Astrocyte (in vitro differentiated cells and primary cell): ENCODE data around the gene ZNF609. TPM values are rescaled to one million over a fixed set of nuclear protein-coding genes. Genes with fewer than 3 reads are reported as not detected.

ENCODE experiments used
- DNase-seq: peaks from one replicate; pipeline ENCODE4 v3.0.0-alpha.2; 2010; ENCODE audit warnings: low read depth
- FAIRE-seq: peaks from 2 replicates; lab custom pipeline; 2011; peaks lifted over from hg19 to GRCh38; lab: Jason Lieb, UNC
- H2AFZ ChIP-seq: 2 replicates; pipeline ENCODE4 v1.6.0; 2012; ENCODE audit warnings: low read depth, low read length, inconsistent platforms
- H3K27ac ChIP-seq: 2 replicates; pipeline ENCODE4 v1.5.1; 2011; ENCODE audit warnings: low read depth, low read length, inconsistent platforms
- H3K27me3 ChIP-seq: 2 replicates; pipeline ENCODE4 v1.6.0; 2011; ENCODE audit warnings: low read length, inconsistent platforms; ENCODE audit not compliant: insufficient read depth
- H3K36me3 ChIP-seq: 2 replicates; pipeline ENCODE4 v1.5.1; 2011; ENCODE audit warnings: low read length, inconsistent platforms; ENCODE audit not compliant: insufficient read depth
- H3K4me1 ChIP-seq: 2 replicates; pipeline ENCODE4 v1.5.1; 2011; ENCODE audit warnings: low read length, inconsistent platforms; ENCODE audit not compliant: insufficient read depth
- H3K4me2 ChIP-seq: 2 replicates; pipeline ENCODE4 v1.6.0; 2012; ENCODE audit warnings: low read length, inconsistent platforms
- H3K4me3 ChIP-seq: 2 replicates; pipeline ENCODE4 v1.5.1; 2011; ENCODE audit warnings: low read depth, mild to moderate bottlenecking, low read length, inconsistent platforms; ENCODE audit not compliant: insufficient read depth
- H3K79me2 ChIP-seq: 2 replicates; pipeline ENCODE4 v1.6.0; 2012; ENCODE audit warnings: mild to moderate bottlenecking, low read length, inconsistent platforms; ENCODE audit not compliant: insufficient read depth
- H3K9ac ChIP-seq: 2 replicates; pipeline ENCODE4 v1.6.0; 2012; ENCODE audit warnings: mild to moderate bottlenecking, low read length, inconsistent platforms
- H3K9me3 ChIP-seq: 2 replicates; pipeline ENCODE4 v1.5.1; 2012; ENCODE audit warnings: low read depth, mild to moderate bottlenecking, low read length, inconsistent platforms; ENCODE audit not compliant: insufficient read depth
- H4K20me1 ChIP-seq: 2 replicates; pipeline ENCODE4 v1.6.0; 2012; ENCODE audit warnings: low read length, inconsistent platforms; ENCODE audit not compliant: insufficient read depth
- H3K27ac Mint-ChIP-seq: one replicate; pipeline ENCODE4 v1.8.0; 2021; ENCODE audit warnings: mild to moderate bottlenecking, mixed read lengths; ENCODE audit not compliant: unreplicated experiment
- H3K27me3 Mint-ChIP-seq: one replicate; pipeline ENCODE4 v1.8.0; 2021; ENCODE audit warnings: low read depth, mixed read lengths; ENCODE audit not compliant: unreplicated experiment
- H3K36me3 Mint-ChIP-seq: one replicate; pipeline ENCODE4 v1.8.0; 2021; ENCODE audit warnings: low read depth, mixed read lengths; ENCODE audit not compliant: unreplicated experiment
- H3K4me1 Mint-ChIP-seq: one replicate; pipeline ENCODE4 v1.8.0; 2021; ENCODE audit warnings: low read depth, mixed read lengths; ENCODE audit not compliant: unreplicated experiment
- H3K4me3 Mint-ChIP-seq: one replicate; pipeline ENCODE4 v1.8.0; 2021; ENCODE audit warnings: mild to moderate bottlenecking, moderate library complexity, mixed read lengths; ENCODE audit not compliant: unreplicated experiment
- H3K9me3 Mint-ChIP-seq: one replicate; pipeline ENCODE4 v1.8.0; 2021; ENCODE audit warnings: mild to moderate bottlenecking, mixed read lengths; ENCODE audit not compliant: unreplicated experiment
- CTCF ChIP-seq: IDR thresholded peaks from 2 replicates; pipeline ENCODE4 v1.5.1; 2011; ENCODE audit warnings: low read depth, mild to moderate bottlenecking, inconsistent platforms, low read length, moderate library complexity; ENCODE audit not compliant: insufficient read depth
- EZH2 ChIP-seq: IDR thresholded peaks from 2 replicates; pipeline ENCODE4 v1.6.1; 2012; ENCODE audit warnings: mild to moderate bottlenecking, low read length, inconsistent platforms; ENCODE audit not compliant: insufficient read depth
- total RNA-seq: library from RNA; stranded (reverse); gene quantifications from 2 replicates; pipeline ENCODE4 v1.2.1, GENCODE V29; 2021

Gene ZNF609
- total RNA-seq, 1 donor from 2014 or later = 38.5 TPM

DNA sequence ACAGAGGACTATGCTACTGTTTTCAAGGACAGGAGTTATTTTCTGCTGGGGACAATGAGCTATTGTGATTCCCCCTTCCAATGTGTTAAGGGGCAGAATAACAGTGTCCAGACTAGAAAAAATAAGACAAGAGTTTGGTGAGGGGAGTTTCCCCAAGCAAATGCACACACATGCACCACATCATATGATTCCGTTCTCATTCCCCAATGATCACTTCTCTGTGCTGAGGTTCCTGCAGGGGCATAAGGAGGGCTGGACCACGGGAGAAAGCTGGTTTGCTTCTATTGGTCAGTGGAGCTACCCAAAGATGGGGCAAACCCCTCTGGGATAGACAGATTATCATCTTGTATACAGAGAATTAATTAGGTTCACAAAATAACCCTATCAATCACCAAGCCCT is 234.4 kb downstream of the ZNF609 start:
- peaks cover 73% of the 10 kb centered on the region for H3K79me2 ChIP-seq
- Mint-ChIP-seq H3K4me1 (peaks cover 41% of the 10 kb centered on the region), H3K36me3 (peaks cover 17% of the 10 kb centered on the region), H3K4me3 (no peak overlapping the region), H3K9me3 (no peaks in the 10 kb centered on the region), H3K27me3 (no peaks in the 10 kb centered on the region), H3K27ac (no peak overlapping the region)
- DNase-seq (no peak), FAIRE-seq (no peak)
- H4K20me1 ChIP-seq = peaks cover 93% of the 10 kb centered on the region
- no peaks in the 10 kb centered on the region for H3K9me3 ChIP-seq
- H3K4me3 ChIP-seq = no peak overlapping the region
- H3K4me2 ChIP-seq = no peak overlapping the region
- TF ChIP-seq EZH2 = no peak
- TF ChIP-seq CTCF = no peak
- H3K27ac ChIP-seq = no peak overlapping the region
- H3K4me1 ChIP-seq = peaks cover 32% of the 10 kb centered on the region
- no peak overlapping the region for H2AFZ ChIP-seq
- H3K9ac ChIP-seq = no peak overlapping the region
- H3K27me3 ChIP-seq = no peaks in the 10 kb centered on the region
- peaks cover 15% of the 10 kb centered on the region for H3K36me3 ChIP-seq

GRCh38 chr15:64695561-64695992 is 235.2 kb downstream of the ZNF609 start:
- H3K9ac ChIP-seq = no peak overlapping the region
- peaks cover 80% of the 10 kb centered on the region for H3K79me2 ChIP-seq
- Mint-ChIP-seq H3K4me1 (peaks cover 49% of the 10 kb centered on the region), H3K27ac (no peak overlapping the region), H3K9me3 (no peaks in the 10 kb centered on the region), H3K36me3 (peaks cover 17% of the 10 kb centered on the region), H3K4me3 (no peak overlapping the region), H3K27me3 (no peaks in the 10 kb centered on the region)
- no peak for TF ChIP-seq EZH2
- no peak for TF ChIP-seq CTCF
- H3K36me3 ChIP-seq = peaks cover 8% of the 10 kb centered on the region
- H4K20me1 ChIP-seq = peaks cover 93% of the 10 kb centered on the region
- no peak overlapping the region for H3K4me3 ChIP-seq
- H2AFZ ChIP-seq = no peak overlapping the region
- H3K27me3 ChIP-seq = no peaks in the 10 kb centered on the region
- no peaks in the 10 kb centered on the region for H3K9me3 ChIP-seq
- H3K4me1 ChIP-seq = peaks cover 40% of the 10 kb centered on the region
- FAIRE-seq (no peak), DNase-seq (no peak)
- H3K4me2 ChIP-seq = no peak overlapping the region
- H3K27ac ChIP-seq = no peak overlapping the region

DNA sequence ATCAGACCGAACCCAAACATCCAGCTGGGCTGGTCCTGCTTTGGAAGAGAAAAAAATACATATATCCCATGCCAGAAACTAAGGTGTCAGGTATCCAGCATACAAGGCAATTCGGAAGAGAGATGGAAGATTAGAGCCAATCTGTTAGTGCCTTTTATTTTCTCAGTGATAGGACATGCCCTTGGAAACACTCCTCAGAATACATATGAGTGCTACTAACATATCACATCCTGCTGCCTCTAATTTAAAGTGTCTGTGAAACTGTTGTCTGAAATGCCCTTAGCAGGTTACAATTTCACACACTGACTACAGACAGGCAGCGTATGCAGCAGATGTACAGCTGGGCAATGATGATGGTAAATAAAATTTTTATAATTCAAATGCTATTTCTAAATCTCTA is 236.1 kb downstream of the ZNF609 start:
- H3K9me3 Mint-ChIP-seq = no peaks in the 10 kb centered on the region
- peaks cover 17% of the 10 kb centered on the region for H3K36me3 Mint-ChIP-seq
- H3K79me2 ChIP-seq = peaks cover 86% of the 10 kb centered on the region
- H3K27ac Mint-ChIP-seq = no peak overlapping the region
- no peak overlapping the region for H3K9ac ChIP-seq
- H3K36me3 ChIP-seq = no peaks in the 10 kb centered on the region
- no peaks in the 10 kb centered on the region for H3K27me3 ChIP-seq
- H4K20me1 ChIP-seq = peaks cover 94% of the 10 kb centered on the region
- H3K4me1 ChIP-seq = peaks cover 48% of the 10 kb centered on the region
- H3K4me3 ChIP-seq = no peak overlapping the region
- H3K4me2 ChIP-seq = no peak overlapping the region
- no peaks in the 10 kb centered on the region for H3K9me3 ChIP-seq
- TF ChIP-seq EZH2 = no peak
- TF ChIP-seq CTCF = no peak
- FAIRE-seq (no peak), DNase-seq (no peak)
- H2AFZ ChIP-seq = no peak overlapping the region
- H3K27ac ChIP-seq = no peak overlapping the region
- H3K27me3 Mint-ChIP-seq = no peaks in the 10 kb centered on the region
- peaks cover 56% of the 10 kb centered on the region for H3K4me1 Mint-ChIP-seq
- H3K4me3 Mint-ChIP-seq = no peak overlapping the region
